DMS153 treated with DMSO at 0.1 percent for 48 hours (cell line): ENCODE data around the gene PRKACB.
"Not testable (repeated sequence)": the region's sequence is repeated elsewhere in the genome, so short reads cannot be mapped to it uniquely, and the experiment has no call there.

Experiments used
- DNase-seq: peaks from one replicate; lab custom pipeline; 2025; ENCODE audit not compliant: unreplicated experiment; lab: John Stamatoyannopoulos, UW

Gene PRKACB

DNA sequence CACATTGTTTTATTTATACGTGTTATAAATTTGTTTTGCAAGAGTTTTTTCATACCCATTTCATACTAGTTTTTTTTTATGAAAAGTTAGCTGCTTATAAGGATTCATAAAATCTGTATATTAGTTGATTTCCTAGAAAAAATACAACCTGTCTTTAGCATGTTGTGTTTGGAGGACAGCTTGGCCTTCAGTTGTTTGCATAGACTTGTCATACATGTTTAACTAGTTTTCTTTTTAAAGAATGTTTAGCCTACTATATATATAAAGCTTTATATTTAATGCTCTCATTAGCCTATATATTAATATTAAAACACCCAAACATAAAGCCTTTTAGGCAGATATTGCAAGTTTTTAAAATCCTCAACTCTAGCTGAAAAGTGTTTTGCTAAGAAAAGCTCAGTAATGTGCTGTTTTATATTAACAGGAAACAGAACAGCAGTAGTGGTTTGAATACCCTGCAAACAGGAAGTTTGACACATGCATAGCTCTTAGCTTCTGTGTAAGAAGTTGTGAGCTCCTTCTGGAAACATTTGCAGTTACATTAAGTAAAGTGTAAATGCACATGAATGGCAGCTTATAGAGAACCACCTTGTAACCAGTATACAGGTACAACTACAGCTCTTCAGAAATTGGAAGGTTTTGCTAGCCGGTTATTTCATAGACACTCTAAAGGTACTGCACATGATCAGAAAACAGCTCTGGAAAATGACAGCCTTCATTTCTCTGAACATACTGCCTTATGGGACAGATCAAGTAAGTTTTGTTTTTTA lies at the start of gene PRKACB:
Gene PRKACB (plus strand): TSS at position 476 of the 770 bp plus-strand sequence. CDS start 91 bp downstream, at position 567.
- peak; percentile 3 for DNase-seq

DNA sequence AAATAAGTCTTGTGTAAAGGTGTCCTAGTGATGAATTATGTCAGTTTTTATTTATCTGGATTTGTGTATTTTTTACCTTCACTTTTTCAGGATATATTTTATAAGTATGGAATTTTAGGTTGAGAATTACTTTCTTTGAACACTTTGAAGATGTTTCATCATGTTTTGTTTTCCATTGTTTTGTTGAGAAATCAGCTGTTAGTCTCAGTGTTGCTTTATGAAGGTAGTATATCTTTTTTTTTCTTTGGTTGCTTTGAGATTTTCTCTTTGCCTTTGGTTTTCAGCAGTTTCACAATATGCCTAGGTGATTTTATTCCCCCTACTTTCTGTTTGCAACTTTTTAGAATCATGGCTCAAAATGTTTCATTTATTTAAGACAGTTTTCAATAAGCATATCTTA lies 48.8 kb upstream of the PRKACB start:
- DNase-seq, result no peak

DNA sequence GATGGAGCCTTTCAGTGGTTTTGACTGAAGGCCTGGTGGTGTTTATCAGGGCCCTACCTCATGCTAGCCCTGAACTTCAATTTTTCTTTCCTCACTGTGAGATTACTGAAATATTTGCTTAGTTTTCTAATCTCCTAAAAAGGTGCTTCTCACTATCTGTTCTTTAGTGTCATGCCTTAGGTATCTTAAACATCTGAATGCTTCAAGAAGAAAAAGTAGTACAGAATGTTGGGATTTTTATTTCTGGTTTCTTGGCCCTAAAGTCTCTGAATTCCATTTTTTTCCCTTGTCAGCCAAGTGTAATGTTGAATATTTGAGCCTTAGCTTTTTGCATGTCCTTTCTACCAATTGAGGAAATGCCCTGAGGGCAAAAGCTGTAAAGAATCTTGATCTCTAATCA lies 47.9 kb upstream of the PRKACB start:
- DNase-seq, result no peak

DNA sequence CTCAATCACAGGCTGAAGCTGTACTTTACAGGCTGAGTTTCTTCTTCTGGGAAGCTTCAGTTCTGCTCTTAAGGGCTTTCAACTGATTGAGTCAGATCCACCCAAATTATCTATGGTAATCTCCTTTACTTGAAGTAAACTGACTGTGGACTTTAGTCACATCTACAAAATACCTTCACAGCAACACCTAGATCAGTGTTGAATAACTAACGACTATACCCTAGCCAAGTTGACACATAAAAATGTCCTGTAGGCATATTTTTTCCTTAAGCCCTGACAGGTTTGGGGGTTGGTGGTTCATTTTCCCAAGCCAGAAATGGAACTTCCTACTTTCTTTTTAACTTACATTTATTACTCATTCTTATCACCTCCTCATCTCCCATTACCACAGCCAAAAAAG lies 42.9 kb upstream of the PRKACB start:
- no peak for DNase-seq

DNA sequence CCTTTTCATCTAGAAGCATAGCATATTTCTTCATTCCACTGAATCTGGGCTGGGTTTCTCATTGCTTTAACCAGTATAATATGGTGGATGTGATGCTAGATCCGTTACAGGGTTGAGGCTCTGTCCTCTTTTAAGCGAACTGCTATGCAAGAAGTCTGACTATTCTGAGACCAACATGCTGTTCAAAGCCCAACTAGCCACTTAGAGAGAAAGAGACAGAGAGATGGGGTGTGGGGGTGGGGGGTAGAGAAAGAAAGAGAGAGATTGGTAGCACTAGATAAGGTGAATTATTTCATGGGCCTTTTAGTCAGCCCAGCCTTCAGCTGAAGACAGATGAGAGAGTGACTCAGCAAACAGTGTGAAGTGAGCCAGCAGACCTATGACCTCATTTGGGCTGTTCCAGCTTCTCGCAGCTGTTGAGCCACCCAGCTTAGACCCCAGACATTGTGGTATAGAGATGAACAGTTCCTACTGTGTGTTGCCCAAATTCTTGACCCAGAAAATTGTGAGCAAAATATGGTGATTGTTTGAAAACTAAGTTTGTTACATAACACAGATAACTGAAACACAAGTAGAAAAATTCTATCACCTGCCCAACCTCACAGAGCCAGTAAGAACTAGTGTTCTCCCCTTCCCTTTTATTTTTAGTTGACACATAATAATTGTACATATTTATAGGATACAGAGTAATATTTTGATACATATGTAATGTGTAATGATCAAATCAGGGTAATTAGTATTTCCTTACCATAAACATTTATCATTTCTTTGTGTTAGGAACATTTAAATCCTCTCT lies 40.7 kb upstream of the PRKACB start:
- peak; percentile 7 for DNase-seq

DNA sequence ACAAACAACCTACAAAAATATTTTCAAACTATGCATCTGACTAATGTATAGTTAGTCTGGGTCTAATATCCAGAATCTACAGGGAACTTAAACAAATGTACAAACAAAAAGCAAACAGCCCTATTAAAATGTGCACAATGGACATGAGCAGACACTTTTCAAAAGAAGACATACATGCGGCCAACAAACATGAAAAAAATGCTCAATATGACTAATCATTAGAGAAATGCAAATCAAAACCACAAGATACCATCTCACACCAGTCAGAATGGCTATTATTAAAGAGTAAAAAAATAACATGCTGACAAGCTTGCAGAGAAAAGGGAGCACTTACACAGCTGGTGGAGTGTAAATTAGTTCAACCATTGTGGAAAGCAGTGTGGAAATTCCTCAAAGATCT lies 36.5 kb upstream of the PRKACB start:
- DNase-seq, result not testable (repeated sequence)

DNA sequence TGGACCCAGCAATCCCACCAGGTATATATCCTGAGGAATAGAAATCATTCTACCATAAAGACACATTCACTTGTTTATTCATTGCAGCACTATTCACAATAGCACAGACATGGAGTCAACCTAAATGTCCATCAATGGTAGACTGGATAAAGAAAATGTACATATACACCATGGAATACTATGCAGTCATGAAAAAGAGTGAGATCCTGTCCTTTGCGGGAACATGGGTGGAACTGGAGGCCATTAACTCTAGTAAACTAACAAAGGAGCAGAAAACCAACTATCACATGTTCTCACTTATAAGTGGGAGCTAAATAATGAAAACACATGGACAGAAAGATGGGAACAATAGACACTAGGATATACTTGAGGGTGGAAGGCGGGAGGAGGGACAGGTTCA lies 36.1 kb upstream of the PRKACB start:
- DNase-seq, result no peak

DNA sequence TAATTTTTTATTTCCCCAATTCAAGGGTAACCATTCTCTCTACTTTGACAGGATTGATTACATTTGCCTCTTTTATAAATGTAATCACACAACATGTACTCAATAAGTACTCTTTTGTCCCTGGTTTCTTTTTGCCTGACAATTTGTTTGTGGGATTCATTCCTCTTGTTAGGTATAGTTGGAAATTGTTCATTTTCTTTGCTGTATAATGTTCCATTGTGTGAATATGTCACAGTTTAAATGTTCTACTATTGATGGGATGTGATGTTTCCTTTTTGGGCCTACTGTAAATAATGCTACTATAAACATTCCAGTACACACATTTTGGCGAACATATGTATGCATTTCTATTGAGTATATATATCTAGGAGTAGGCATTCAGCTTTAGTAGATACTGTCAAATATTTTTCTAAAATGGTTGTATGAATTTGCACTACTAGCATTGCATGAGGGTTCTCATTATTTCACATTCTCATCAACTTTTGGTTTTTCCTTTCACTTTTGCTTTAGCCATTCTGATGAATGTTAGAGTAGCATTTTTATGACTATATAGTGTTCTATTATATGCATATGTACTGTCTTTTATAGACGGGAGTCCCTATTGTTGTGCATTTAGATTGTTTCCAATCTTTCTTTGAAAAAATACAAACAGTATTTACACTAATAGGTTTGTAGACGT lies 35.0 kb upstream of the PRKACB start:
- DNase-seq, result no peak

DNA sequence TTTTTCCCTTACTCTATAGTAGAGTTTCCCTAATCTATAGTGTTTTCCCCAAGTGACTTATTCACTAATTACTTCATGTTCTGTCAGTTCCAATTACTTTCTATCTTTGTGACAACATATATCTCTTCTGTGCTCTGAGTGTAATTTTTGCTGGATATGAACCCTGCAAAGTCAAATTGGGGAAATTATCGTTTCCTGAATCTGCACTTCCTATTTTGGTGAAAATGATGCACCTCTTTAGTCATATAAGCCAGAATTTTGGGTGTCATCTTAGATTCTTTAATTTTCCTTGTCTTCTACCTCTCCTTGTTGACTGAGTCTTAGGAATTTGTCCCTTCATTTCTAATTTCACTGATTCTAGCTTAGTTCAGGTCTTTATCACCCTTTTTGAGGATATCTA lies 33.4 kb upstream of the PRKACB start:
- no peak for DNase-seq

DNA sequence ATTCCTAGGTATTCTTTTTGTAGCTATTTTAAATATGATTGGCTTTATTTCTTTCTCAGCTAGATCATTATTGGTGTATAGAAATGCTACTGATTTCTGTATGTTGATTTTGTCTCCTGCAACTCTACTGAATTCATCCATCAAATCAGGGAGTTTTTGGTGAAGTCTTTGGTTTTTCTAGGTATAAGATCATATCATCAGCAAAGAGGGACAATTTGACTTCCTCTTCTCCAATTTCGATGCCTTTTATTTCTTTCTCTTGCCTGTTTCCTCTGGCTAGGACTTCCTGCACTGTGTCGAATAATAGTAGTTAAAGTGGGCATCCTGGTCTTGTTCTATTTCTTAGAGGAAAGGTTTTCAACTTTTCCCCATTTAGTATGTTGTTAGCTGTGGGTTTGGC lies 27.5 kb upstream of the PRKACB start:
- DNase-seq, result no peak

DNA sequence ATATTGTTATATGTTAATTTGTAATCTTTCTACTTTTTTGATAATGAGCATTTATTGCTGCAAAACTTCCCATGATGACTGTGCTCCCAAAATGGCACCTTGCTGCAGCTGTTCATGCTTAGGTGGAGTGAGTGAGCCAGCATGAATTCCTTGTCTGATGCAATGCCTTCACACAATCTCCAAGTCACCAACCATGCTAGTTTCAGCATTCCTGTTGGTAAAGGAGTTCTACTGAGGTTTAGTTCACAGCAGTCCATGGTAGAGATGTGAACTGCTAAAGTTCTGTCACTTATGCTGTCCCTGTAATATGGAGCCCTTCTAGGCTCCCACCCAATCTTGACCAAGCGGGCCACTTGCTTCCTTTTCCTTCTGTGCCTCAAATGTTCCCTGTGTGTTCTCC lies 26.2 kb upstream of the PRKACB start:
- no peak for DNase-seq

DNA sequence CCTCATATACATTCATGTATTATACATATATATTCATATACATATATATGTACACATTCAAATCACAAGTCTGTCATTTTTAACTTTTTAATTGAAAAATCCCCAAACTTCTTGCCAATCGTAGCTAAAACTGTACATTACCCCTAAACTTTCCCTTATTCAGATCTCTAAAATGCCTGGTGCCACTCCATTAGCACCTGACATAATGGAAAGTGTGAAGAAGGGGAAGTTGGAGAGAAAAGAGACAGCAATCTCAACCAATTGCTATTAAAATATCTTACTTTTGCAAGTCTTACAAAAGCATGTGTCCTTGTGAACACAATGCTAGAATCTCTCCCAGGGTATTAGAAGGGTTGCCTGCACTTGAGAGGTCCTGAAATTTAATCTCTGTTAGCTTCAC lies 22.7 kb upstream of the PRKACB start:
- no peak for DNase-seq

DNA sequence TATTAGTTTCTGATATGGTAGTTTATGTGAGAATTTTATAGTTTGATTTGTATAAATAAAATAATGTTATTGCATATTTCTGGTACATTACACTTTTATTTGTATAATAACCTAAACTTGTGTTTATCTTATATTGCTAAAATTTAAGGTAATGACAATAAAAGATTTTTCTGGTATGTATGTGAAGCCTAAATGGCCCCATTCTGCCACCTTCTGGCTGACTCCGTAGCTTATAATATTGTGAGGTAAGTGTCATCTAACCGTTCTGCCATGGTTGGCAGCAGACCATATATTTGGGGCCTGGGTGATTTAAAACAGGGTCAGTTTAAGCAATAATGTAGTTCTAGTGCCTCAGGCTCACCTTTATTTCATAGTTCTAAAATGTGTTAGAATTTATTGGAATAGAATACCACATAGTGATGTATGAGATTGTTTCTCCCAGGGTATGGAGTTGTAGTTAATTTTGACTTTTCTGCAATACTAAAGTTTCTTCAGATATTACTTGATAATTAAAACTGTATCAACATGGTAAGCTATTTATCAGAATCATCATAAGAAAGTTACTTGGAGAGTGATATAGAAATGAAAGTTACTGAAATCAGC lies 21.2 kb upstream of the PRKACB start:
- peak; percentile 27 for DNase-seq

DNA sequence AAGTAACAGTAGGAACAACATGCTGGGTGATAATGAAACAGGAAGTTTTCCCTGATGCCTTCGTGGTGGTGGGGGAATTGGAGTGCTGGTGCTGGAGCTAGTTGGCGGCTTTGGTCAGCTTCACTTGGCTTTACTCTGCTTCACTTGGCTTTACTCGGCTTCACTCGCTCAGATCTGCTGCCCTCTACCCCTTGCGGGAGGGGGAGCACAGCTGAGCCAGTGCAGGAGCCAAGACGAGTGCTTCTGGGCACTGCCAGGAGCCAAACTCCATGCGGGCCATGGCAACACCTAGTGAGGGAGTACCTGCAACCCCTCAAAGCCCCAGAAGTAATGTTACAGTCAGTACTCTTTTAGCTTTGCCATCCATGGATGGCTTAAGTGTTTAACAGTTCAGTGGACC lies 10.6 kb upstream of the PRKACB start:
- DNase-seq, result no peak

DNA sequence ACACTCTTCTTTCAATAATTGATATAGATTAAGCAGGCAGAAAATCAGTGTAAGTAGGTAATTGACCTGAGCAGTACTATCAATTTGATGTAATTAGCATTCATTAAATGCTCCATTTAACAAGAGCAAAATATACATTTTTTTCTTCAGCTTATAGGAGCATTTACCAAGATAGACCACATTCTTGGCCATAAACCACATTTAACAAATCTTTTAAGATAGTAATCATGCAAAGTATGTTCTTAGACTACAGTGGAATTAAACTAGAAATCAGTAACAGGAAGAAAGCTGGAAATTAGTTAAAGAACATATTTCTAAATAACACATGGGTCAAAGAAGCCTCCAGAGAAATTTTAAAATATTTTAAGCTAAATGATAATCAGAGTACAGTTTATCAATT lies 8.7 kb upstream of the PRKACB start:
- DNase-seq, result no peak

DNA sequence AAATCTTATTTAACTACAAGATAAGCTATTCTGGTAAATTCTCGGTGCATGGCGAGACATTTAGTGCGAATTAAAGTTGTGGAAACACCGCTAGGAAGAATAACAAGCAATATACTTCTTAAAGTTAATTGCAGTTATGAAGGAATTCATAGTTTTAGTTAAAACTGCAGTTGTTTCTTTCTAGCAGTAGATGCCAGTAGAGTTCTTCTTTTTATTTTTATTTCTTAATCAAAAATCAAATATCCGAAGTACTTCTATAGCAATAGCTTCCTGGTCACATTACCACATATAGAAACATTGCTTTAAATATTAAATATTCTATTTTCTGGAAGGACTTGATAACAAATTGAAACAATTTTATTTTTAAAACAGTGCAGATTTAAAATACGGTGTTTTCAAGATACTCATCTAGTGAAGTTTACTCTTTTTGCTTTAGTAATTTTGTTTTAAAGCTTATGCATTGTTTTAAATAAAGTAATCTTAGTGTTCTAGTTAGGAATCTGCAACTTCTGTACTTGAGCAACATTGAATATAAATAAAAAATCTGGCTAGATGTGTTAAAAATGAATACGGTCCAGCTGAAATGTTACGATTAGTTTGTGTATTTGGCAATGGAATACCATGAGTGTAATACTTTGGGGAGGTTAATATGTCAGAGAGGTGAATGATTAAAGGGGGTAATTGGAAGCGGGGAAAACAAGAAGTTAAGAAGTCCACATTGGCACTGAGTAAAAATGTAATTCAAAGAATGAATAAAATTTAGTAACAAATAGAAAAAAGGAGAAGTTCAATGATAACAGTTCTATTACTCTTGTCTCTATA lies 2.7 kb upstream of the PRKACB start:
- DNase-seq, result peak; percentile 36

DNA sequence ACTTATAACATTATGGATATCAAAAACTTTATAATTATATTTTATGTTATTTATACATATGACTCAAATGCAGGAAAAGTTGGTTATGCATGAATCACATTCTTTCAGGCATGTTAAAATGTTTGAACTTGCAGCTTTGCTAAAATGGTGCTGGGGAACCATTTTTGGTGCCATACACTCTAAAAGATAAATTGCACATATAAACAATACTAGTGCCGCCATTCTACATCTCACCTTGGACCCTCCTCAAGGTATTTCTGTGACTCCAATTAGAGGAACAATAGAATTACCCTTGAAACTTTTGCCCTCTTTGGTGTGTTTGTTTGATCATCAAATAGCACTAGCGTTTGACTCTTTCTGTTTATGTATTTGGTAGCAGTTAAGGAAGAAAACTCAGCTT lies 997 bp downstream of the PRKACB start:
- DNase-seq, result no peak

DNA sequence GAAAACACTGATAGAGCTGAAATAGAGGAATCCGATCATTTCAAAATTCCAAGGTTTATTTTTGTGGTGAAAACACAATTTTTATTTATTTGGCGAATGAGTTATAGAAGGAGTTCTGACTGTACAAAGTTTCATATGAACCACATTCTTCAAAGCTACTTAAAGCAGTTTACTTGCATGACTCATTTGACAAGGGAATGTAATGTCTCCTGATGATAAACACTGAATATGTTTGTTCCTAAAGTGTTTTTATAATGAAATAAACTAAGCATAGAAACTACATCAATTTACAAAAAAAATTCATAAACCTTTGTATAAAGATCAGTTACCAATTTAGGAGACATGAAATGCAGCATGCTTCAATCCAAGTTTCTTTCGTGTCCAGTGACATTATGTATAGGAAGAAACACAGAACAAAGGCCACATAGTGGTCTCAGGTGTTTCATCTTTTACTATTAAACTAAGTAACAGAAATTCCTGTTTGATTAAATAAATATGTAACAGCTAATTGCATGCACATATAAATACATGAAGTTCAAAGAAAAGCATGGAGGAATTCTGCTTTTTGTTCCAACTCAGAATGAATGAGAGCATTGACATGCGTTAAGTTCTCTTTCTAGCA lies 2.5 kb downstream of the PRKACB start:
- DNase-seq, result no peak

DNA sequence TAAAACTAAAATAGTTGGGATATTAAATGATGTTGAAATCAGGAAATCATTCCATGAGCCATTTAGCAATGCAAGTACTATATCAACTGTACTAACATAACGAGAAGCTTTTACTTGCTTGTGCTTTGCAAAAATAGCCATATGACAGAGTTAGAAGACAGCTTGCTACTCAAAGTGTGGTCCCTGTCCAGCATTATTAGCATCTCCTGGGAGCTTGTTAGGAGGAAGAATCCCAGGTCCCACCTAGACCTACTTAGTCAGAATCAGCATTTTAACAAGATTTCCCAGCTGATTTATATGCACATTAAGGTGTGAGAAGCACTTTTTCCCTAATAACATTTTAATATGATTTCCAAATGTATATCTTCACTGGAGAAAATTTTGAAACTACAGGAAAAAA lies 4.7 kb downstream of the PRKACB start:
- DNase-seq, result no peak

DNA sequence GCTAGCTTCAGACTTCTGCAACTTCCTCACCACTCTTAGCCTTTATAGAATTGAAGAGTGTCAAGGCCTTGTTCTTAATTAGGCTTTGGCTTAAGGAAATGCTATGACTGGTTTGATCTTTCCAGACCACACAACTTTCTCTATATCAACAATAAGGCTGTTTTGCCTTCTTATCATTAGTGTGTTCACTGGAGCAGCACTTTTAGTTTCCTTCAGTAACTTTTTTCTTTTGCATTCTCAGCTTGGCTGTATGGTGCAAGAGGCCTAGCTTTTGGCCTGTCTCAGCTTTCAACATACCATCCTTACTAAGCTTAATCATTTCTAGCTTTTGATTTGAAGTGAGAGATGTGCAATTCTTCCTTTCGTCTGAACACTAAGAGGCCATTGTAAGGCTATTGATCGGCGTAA lies 8.6 kb downstream of the PRKACB start:
- no peak for DNase-seq
